B cell (primary cell): ENCODE results near the gene ELF4. TPM values are rescaled to one million over a fixed set of nuclear protein-coding genes. Genes with fewer than 3 reads are reported as not detected.

Experiments used
- ATAC-seq: fragments of 200-7000 bp; cut with Tn5 transposase; one replicate; pipeline ENCODE4 v1.10.0; 2021; ENCODE audit warnings: low read depth, mild to moderate bottlenecking, moderate number of reproducible peaks, moderate library complexity
- CTCF ChIA-PET: fragments of 350-600 bp; sonication (Branson Sonifier 250); formaldehyde crosslinking; loops from one replicate; lab custom pipeline; 2021; ENCODE audit warnings: antibody characterized with exemption, inconsistent platforms; lab: Charles Lee
- POLR2A ChIA-PET: fragments of 350-600 bp; sonication (Branson Sonifier 250); formaldehyde crosslinking; loops from one replicate; lab custom pipeline; 2021; ENCODE audit warnings: antibody characterized with exemption; lab: Charles Lee
- DNase-seq: peaks from one replicate; pipeline ENCODE4 v3.0.0; 2013
- H2AFZ ChIP-seq: 2 replicates; pipeline ENCODE4 v1.6.1; 2012; ENCODE audit warnings: mild to moderate bottlenecking, low read depth, low read length; ENCODE audit not compliant: insufficient read depth, poor library complexity, severe bottlenecking
- H3K27ac ChIP-seq, 2 donors: 1 replicate in 1 of 2; 2 replicates in 1 of 2; pipeline ENCODE4 v1.5.1; 2012 to 2013; ENCODE audit warnings: low read length in 2 of 2, mild to moderate bottlenecking in 2 of 2, moderate library complexity in 1 of 2
- H3K27me3 ChIP-seq, 4 experiments: fragments of 200-600 bp in 1 of 4; sonication (generic) in 1 of 4; replicated peaks in 1 of 4; 1 replicate in 2 of 4; 2 replicates in 2 of 4; pipeline versions ENCODE4 v1.6.1 to v1.7.0; 2013 to 2016; ENCODE audit warnings: low read length in 3 of 4, mild to moderate bottlenecking in 2 of 4, mixed read lengths in 1 of 4, moderate library complexity in 1 of 4; ENCODE audit not compliant: insufficient read depth in 4 of 4, control insufficient read depth in 3 of 4; ENCODE audit errors: control extremely low read depth in 1 of 4
- H3K36me3 ChIP-seq, 2 experiments: replicated peaks in 1 of 2; 1 replicate in 1 of 2; 2 replicates in 1 of 2; pipeline versions ENCODE4 v1.6.1 to v1.7.1; 2013; ENCODE audit warnings: low read length in 1 of 2; ENCODE audit not compliant: insufficient read depth in 2 of 2, control insufficient read depth in 1 of 2; ENCODE audit errors: control extremely low read depth in 1 of 2, extremely low read depth in 1 of 2
- H3K4me1 ChIP-seq, 2 donors: fragments of 200-600 bp in 1 of 2; sonication (generic) in 1 of 2; 1 replicate in 1 of 2; 2 replicates in 1 of 2; pipeline versions ENCODE4 v1.5.1 to v1.6.1; 2013 to 2017; ENCODE audit warnings: low read length in 2 of 2; ENCODE audit not compliant: control insufficient read depth in 2 of 2, insufficient read depth in 2 of 2
- H3K4me2 ChIP-seq: replicated peaks from 2 replicates; pipeline ENCODE3; 2012; ENCODE audit warnings: mild to moderate bottlenecking, low read depth, low read length; ENCODE audit not compliant: poor library complexity, severe bottlenecking
- H3K4me3 ChIP-seq, 5 experiments: fragments of 200-600 bp in 1 of 5; sonication (generic) in 1 of 5; 1 replicate in 3 of 5; 2 replicates in 2 of 5; pipeline versions ENCODE4 v1.5.1 to v1.7.0; 2011 to 2016; ENCODE audit warnings: low read length in 4 of 5, mild to moderate bottlenecking in 4 of 5, low read depth in 2 of 5, control low read depth in 1 of 5, moderate library complexity in 1 of 5; ENCODE audit not compliant: insufficient read depth in 1 of 5; ENCODE audit errors: control extremely low read depth in 1 of 5, extremely low read depth in 1 of 5
- H3K79me2 ChIP-seq: fragments of 200-600 bp; sonication (generic); one replicate; pipeline ENCODE4 v1.6.0; 2016; ENCODE audit warnings: low read length; ENCODE audit not compliant: control insufficient read depth, insufficient read depth
- H3K9ac ChIP-seq: fragments of 200-600 bp; sonication (generic); 2 replicates; pipeline ENCODE4 v1.6.1; 2017; ENCODE audit warnings: mild to moderate bottlenecking, low read length, moderate library complexity
- H3K9me3 ChIP-seq, 3 donors: one replicate each; pipeline versions ENCODE4 v1.6.1 to v1.7.1; 2013; ENCODE audit warnings: low read length in 2 of 3; ENCODE audit not compliant: control insufficient read depth in 2 of 3, insufficient read depth in 1 of 3; ENCODE audit errors: control extremely low read depth in 1 of 3
- H4K20me1 ChIP-seq: 2 replicates; pipeline ENCODE4 v1.6.0; 2012; ENCODE audit warnings: mild to moderate bottlenecking, low read length; ENCODE audit not compliant: insufficient read depth, control insufficient read depth, poor library complexity, severe bottlenecking
- H3K27ac Mint-ChIP-seq: one replicate; pipeline ENCODE4 v1.8.0; 2021; ENCODE audit warnings: mixed read lengths
- H3K27me3 Mint-ChIP-seq: one replicate; pipeline ENCODE4 v1.8.0; 2021; ENCODE audit warnings: mixed read lengths
- H3K4me1 Mint-ChIP-seq: one replicate; pipeline ENCODE4 v1.8.0; 2021; ENCODE audit warnings: mixed read lengths
- H3K4me3 Mint-ChIP-seq: one replicate; pipeline ENCODE4 v1.8.0; 2021; ENCODE audit warnings: mixed read lengths
- H3K9me3 Mint-ChIP-seq: one replicate; pipeline ENCODE4 v1.8.0; 2022; ENCODE audit warnings: mixed read lengths; ENCODE audit not compliant: insufficient read depth
- EZH2 ChIP-seq: IDR thresholded peaks from 2 replicates; pipeline ENCODE4 v1.6.1; 2012; ENCODE audit warnings: borderline replicate concordance, low read depth, mild to moderate bottlenecking, moderate library complexity, low read length; ENCODE audit not compliant: insufficient read depth, poor library complexity, severe bottlenecking
- WGBS: methylation state at CpG from one replicate; pipeline ENCODE4 v1.1.5; 2013; ENCODE audit warnings: missing lambda C conversion rate; ENCODE audit not compliant: insufficient coverage; 5-methylcytosine and 5-hydroxymethylcytosine counted together
- intact Hi-C: fragments of 100-400 bp; cut with micrococcal nuclease; formaldehyde crosslinking; loops from one replicate; pipeline ENCODE4 v1.10.0; 2022
- polyA plus RNA-seq: library from polyadenylated mRNA; depleted of rRNA; stranded (reverse); fragments of >200 nt; gene quantifications from 2 replicates; pipeline ENCODE4 v1.2.3, GENCODE V29; 2012
- total RNA-seq, 2 donors: library from RNA; stranded (reverse); fragments of 120-200 nt in 1 of 2; gene quantifications; 1 replicate in 1 of 2; 2 replicates in 1 of 2; pipeline versions ENCODE4 v1.2.3 to v1.2.4, GENCODE V29; 2013 to 2022
- TF ChIP-seq, protein P1 (sequence below): fragments of 200-600 bp; IDR thresholded peaks from one replicate; pipeline ENCODE4 v1.8.0; 2022; ENCODE audit warnings: antibody characterized with exemption, mild to moderate bottlenecking

The ELF4 gene
- total and polyA plus RNA-seq, 2 donors (not counting 1 experiment from before 2014, with no cell fraction given) = 24.7 to 26.3 TPM

DNA sequence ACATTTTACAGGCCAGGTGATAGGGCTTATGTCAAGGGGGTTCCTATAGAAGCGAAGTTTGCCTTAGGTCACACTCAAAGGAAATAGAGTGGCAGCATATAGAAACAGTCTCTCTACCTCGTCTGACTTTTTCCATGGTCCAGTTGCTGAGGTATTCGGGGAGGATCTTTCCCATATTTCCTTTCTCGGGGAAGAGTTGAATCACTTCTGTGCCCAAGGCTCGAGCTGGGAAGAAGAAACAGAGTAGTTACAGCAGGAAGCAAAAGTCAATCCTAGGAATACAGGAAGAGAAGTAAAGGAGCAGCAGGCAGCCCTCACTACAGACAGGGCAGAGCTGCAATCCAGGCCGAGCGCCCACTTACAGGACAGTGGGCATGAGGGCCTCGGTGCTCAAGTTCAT, 26.7 kb upstream of the ELF4 start:
- ATAC-seq = no peak
- Mint-ChIP-seq H3K4me1 (no peaks in the 10 kb centered on the region), H3K27me3 (no peaks in the 10 kb centered on the region), H3K9me3 (no peaks in the 10 kb centered on the region), H3K27ac (no peak overlapping the region), H3K4me3 (no peak overlapping the region)
- Histone ChIP-seq H3K9me3 (no peaks in the 10 kb centered on the region), H3K4me2 (no peak overlapping the region), H4K20me1 (no peaks in the 10 kb centered on the region), H2AFZ (no peak overlapping the region), H3K4me3 (no peak overlapping the region), H3K27ac (no peak overlapping the region), H3K79me2 (no peaks in the 10 kb centered on the region), H3K9ac (no peak overlapping the region), H3K36me3 (peaks cover 2 to 48% of the 10 kb centered on the region in 2 experiments), H3K27me3 (no peaks in the 10 kb centered on the region), H3K4me1 (no peaks in the 10 kb centered on the region)
- no peak for TF ChIP-seq EZH2
- TF ChIP-seq, protein P1, sequence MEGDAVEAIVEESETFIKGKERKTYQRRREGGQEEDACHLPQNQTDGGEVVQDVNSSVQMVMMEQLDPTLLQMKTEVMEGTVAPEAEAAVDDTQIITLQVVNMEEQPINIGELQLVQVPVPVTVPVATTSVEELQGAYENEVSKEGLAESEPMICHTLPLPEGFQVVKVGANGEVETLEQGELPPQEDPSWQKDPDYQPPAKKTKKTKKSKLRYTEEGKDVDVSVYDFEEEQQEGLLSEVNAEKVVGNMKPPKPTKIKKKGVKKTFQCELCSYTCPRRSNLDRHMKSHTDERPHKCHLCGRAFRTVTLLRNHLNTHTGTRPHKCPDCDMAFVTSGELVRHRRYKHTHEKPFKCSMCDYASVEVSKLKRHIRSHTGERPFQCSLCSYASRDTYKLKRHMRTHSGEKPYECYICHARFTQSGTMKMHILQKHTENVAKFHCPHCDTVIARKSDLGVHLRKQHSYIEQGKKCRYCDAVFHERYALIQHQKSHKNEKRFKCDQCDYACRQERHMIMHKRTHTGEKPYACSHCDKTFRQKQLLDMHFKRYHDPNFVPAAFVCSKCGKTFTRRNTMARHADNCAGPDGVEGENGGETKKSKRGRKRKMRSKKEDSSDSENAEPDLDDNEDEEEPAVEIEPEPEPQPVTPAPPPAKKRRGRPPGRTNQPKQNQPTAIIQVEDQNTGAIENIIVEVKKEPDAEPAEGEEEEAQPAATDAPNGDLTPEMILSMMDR = no peak
- ChIA-PET CTCF (no interaction called here), POLR2A (no interaction called here)
- WGBS = 97% methylated on average over 6 of the region's 8 CpGs
- intact Hi-C loops = no loop called here
- DNase-seq = no peak

DNA sequence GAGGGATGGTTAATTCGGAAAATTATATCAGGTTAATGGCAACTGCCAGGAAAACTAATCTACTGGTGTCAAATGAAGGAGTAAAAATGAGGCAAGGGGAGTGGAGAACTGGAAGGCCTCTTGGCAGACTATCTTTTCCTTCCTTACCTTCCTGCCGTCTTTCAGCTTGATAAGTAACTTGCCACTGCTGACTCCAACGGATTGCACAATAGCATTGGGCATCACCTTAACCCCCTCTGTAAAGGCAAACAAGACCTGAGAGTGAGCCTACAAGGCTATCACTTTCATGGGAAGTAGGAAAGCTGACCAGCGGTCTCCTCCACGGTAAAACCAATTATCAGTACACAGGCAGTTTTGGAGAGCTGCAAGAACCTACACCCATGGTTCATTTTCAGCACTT, 26.2 kb upstream of the ELF4 start:
- ATAC-seq (no peak), DNase-seq (no peak)
- H3K36me3 ChIP-seq = peaks cover 2 to 45% of the 10 kb centered on the region in 2 experiments
- H3K79me2 ChIP-seq = no peaks in the 10 kb centered on the region
- H4K20me1 ChIP-seq = no peaks in the 10 kb centered on the region
- H3K27ac ChIP-seq = no peak overlapping the region
- H3K4me3 Mint-ChIP-seq = no peak overlapping the region
- H2AFZ ChIP-seq = no peak overlapping the region
- ChIA-PET POLR2A (no interaction called here), CTCF (no interaction called here)
- H3K4me2 ChIP-seq = no peak overlapping the region
- H3K9ac ChIP-seq = no peak overlapping the region
- H3K27ac Mint-ChIP-seq = no peak overlapping the region
- TF ChIP-seq, protein P1 = no peak
- no peak for TF ChIP-seq EZH2
- H3K27me3 Mint-ChIP-seq = no peaks in the 10 kb centered on the region
- intact Hi-C loops = no loop called here
- no peaks in the 10 kb centered on the region for H3K9me3 ChIP-seq
- WGBS = 100% methylated on average over 1 of the region's 5 CpGs
- no peaks in the 10 kb centered on the region for H3K4me1 Mint-ChIP-seq
- H3K4me3 ChIP-seq = no peak overlapping the region
- no peaks in the 10 kb centered on the region for H3K27me3 ChIP-seq
- H3K9me3 Mint-ChIP-seq = no peaks in the 10 kb centered on the region
- H3K4me1 ChIP-seq = no peaks in the 10 kb centered on the region
